Neuron (in vitro differentiated cells): Measurements from ENCODE around the gene XKR7.

Experiments used
- H2AFZ ChIP-seq: one replicate; pipeline ENCODE4 v1.6.1; 2013; ENCODE audit warnings: low read depth, mild to moderate bottlenecking, inconsistent platforms, low read length, moderate library complexity
- H3K27me3 ChIP-seq: one replicate; pipeline ENCODE4 v1.6.1; 2013; ENCODE audit warnings: low read length; ENCODE audit not compliant: insufficient read depth
- H3K36me3 ChIP-seq: one replicate; pipeline ENCODE4 v1.6.1; 2013; ENCODE audit warnings: low read length; ENCODE audit not compliant: insufficient read depth
- H3K4me1 ChIP-seq: one replicate; pipeline ENCODE4 v1.6.1; 2013; ENCODE audit warnings: low read length; ENCODE audit not compliant: insufficient read depth
- H3K4me3 ChIP-seq: 2 replicates; pipeline ENCODE4 v1.5.1; 2013; ENCODE audit warnings: mild to moderate bottlenecking, low read length, moderate library complexity
- H3K9me3 ChIP-seq: one replicate; pipeline ENCODE4 v1.6.1; 2013; ENCODE audit warnings: low read length

The XKR7 gene

DNA sequence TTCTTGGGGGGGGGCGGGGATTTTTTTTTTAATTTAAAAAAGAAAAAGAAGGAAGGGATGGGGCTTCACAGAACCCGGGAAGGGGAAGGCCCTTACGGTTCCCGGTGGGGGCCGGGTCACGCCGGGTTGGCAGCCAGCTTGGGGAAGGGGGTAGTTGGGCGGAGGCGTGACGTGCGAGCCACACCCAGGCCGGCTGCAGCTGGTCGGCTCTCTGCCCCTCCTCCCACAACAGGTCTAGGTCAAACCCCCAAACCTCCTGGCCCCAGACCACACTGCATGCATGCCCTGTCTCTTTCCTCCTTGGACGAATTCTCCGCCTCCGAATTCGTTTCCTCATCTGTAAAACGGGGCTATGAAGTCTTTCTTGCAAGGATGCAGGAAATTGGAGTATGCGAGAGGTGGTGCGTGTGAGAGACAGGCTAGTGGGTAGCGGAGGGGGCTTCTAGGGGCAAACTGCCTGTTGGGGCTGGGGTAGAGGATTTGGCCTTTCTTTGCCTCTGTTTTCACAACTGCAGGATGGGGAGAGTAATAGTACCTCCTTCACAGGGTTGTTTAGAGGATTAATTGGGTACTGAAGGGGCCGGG lies 84.9 kb downstream of the XKR7 start:
- Histone ChIP-seq H3K36me3 (no peaks in the 10 kb centered on the region), H3K27me3 (peaks cover 39% of the 10 kb centered on the region), H3K9me3 (peaks cover 12% of the 10 kb centered on the region), H2AFZ (no peak overlapping the region), H3K4me3 (no peak overlapping the region), H3K4me1 (no peaks in the 10 kb centered on the region)
